Measurements from ENCODE around the gene KCNJ4.

KCNJ4 gene

DNA sequence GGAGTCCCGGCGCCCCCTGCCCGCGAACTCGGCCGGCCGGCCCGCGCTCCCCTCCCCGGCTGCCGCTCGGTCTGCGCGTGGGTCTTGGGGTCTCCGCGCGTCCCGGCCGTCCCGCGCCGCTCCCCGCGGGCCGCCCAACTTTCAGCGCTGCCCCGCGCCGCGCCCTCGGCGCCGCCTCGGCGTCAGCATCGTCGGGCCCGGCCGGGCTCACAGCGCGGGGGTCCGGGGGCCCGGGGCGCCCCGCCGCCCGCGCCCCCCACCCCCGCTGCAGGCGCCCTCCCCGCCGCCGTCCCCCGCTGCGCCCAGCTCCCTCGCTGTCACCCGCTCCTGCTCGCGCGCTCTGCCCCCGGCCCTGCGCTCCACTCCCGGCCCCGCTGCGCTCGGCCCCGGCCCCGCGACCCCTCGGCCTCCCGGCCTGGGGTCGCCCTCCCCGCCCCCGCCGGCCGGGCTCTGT is at the start of gene KCNJ4:
Gene KCNJ4 (minus strand): TSS at position 124 of the 454 bp plus-strand sequence. CDS start 27,067 bp downstream, outside the sequence.
- no peak for DNase-seq (ENCODE audit: low read depth in 3 of 3)

DNA sequence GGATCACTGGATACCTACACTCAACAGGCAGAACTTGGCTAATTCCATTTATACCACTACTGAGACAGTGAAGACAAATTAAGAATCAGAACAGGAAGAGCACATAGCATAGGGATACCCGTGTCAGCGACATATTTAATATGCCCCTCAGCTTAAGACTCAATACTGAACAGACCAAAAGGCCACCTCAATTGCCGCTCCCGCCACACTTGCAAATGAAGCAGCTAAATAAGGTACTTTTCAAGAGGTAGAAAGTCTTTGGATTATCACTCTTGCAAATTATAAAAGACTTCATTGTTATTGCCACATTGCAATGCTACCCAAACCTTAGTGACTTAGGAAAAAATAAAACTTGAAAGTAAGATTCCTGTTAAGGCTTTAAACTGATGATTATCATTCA is 48.0 kb upstream of the KCNJ4 start:
- DNase-seq (ENCODE audit: low read depth in 3 of 3) = no peak

DNA sequence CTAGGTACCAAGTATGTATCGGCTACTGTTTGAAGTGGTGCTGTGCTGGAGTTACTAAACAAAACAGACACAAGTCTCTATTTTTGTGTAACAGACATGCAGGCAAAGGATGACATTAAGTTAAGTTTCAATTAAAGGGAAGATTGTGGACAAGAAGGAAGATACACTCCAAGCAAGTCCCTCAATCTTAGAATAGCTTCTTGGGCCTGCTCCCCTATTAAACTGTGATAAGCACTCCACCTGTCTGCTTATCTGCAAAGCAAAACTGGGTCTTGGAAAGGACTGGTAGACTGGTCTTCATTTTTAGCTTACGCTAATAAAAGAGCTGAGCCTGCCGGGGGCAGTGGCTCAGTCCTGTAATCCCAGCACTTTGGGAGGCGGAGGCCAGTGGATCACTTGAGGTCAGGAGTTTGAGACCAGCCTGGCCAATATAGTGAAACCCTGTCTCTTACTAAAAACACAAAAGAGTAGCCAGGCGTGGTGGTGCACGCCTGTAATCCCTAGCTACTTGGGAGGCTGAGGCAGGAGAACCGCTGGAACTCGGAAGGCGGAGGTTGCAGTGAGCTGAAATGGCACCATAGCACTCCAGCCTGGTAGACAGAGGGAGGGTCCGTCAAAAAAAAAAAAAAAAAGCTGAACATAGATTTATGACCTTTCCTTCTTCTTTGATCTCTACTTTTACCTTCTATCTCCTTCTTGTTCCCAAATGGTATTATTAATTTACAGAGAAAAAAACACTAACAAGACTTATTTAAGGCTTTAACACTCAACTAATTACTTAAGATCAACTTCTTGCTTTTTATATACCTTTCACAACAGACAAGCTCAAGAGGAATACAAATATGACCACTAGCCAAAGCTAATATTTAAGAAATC is 47.0 kb upstream of the KCNJ4 start:
- DNase-seq (ENCODE audit: low read depth in 3 of 3) = no peak

DNA sequence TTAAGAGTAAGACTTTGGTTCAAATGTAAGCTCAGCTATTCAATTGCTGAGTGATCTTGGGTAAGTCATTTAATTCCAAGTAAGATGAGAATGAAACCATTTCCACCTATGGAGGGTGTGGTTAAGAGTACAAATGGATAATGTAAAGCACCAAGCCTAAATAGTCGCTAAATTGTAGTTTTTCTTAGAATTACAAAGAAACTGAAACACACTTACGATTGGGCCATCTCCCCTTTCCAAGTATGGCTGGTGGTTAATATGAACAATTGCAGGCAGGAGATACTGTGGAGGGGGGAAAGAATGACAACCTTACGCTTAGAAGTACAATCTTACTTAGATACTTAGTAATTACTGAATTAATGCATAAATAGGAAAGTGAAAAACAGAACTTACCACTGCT is 42.9 kb upstream of the KCNJ4 start:
- DNase-seq (ENCODE audit: low read depth in 3 of 3) = no peak

DNA sequence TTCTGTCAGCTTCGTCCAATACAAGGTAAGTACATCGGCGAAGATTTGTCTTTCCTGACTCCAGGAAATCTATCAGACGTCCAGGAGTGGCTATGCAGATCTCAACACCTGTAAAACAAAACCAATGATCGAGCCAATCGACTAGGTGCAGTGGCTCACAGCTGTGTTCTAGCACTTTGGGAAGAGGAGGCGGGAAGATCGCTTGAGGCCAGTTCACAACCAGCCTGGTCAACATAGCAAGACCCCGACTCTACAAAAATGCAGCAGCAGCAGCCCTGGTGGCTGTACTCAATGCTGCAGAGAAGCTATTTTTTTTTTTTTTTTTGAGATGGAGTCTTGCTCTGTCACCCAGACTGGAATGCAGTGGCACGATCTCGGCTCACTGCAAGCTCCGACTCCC is 39.9 kb upstream of the KCNJ4 start:
- no peak for DNase-seq (ENCODE audit: low read depth in 3 of 3)

DNA sequence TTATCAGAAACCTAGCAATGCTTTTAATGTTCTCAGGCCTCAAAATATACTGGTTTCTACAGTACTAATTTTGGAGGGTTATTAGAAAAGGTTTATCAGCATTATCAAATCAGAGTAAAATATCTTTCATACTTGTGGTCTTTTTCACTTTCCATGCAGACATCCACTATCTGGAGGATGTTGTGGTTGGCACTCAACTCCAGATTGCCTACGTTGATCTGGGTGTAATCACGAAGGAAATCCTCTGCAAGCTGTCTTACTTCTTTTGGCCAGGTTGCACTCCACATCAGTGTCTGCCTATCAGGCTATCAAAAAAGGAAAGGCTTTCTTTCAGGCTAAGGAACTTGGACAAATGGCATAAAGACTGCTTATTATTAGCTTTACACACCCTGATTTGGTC is 39.5 kb upstream of the KCNJ4 start:
- DNase-seq (ENCODE audit: low read depth in 3 of 3) = no peak

DNA sequence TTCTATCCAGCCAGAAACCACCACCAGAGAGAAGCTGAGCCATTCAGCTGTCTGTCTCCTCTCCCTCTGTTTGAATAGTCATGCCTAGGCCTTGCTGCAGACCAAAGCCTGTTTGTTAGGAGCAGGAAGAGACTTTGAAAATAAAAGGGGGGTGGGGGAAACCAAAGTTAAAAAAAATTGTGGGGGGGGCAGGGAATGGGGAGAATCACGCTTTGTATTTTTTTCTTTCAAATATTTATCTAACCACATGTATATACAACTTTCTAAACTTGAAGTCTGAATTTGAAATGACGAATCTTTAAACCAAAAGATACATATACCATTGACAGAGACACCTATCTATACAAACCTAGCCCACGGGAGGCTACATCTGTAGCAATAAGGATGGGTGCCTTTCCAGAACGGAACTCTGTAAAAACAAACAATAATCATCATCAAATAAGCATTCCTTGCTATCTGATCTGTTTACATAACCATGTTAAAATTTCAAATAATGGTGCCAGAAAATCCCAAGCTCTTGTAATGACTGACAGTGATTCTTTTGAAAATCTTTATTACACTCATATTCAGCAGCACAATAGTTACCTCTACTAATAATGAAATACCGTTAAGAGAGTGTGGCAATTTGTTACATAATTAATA is 36.8 kb upstream of the KCNJ4 start:
- DNase-seq (ENCODE audit: low read depth in 3 of 3) = no peak

DNA sequence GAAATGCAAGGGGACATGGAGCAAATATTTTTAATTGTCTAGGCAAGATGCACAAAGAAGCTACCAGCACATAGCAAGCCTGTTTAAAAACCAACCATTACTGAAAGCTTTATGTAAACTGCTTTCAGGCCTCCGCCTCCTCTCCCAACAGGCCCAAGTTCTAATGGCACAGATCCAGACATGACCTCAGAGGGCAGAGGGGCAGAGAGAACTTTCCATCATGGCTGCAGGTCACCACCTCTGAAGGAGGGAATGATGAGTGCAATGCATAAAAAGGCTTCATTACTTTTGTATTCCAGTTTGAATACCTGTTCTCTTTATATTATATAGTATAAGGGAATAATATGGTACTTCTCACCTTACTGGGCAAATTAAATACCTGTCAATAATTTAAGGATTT is 35.9 kb upstream of the KCNJ4 start:
- no peak for DNase-seq (ENCODE audit: low read depth in 3 of 3)

DNA sequence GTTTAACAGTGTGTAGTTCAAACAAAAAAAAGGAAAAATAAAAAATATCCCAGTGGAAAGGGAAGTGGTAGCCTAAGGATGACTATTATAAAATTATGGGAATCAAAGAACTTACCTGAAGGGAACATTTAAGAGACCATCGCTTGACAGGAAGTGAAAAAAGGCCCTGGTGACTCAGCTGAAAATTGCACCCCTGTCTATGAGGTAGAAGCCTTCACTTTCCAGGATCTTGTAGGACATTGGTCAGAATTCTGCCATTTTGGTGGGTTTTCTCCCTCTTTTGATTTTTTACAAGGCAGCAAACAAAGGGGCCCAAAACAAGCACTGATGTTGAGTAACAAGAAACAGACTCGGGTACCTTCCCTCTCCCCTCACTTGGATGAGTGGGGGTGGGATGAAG is 35.5 kb upstream of the KCNJ4 start:
- no peak for DNase-seq (ENCODE audit: low read depth in 3 of 3)

DNA sequence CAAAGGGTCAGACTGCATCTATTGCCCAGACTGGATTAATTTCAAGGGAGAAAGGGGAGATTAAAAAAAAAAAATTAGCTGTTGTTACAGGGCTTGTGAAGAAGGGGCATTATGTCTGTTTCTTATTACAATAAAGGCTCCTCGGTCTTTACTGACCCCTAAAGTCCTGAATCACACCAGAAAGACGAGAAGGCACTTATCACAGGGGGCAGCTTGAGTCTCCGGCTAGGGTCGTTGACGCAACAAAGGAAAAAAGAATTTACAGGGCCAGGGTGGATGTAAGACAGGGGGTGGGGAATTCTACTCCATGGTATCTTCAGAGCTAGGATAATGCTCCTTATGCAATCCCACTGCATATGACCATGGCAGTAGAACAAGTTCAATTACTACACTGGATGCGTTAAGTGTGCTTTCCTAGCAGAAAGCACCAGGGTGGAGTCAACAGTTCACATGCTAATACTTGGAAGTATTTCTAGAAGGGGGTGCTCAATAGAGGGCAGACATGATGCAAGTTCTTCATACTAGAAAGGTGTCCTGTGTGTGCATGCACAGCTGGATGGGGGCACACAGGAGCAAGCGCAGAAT is 34.7 kb upstream of the KCNJ4 start:
- DNase-seq (ENCODE audit: low read depth in 3 of 3) = no peak

DNA sequence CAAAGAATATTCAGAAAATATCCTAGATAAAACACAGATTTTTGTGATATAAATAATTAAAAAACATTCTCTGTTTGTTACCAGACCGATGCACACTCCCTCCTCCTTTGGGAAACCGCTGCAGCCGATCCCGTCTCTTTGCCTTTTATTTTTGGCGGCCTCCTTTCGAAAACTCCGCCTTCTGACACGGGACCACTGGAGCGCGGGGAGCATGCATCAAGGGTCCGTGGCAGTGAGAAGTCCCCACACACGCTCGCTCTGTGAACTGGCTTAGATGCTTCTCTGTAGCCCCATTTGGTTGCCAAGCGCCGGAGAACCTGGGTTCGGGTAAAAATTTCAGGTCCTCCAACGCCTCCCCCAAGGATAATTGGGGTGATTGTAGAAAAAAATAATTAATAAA is 34.1 kb upstream of the KCNJ4 start:
- no peak for DNase-seq (ENCODE audit: low read depth in 3 of 3)

DNA sequence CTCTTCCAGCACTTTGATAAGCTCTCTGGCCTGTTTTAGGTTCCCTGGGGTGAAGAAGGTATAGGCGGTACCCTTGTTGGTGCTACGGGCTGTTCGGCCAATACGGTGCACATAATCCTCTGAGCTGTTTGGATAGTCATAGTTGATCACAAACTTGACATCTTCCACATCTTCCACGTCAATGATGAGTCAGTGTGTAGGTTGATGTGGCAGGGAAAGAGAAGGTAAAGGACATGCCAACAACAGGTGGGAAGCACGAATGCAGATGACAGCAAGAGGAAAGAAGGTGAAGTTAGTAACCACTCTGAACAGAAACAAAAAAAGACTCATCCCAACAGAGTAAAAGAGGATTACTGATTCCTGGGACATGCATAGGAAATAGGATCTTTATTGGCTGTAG is 32.9 kb upstream of the KCNJ4 start:
- no peak for DNase-seq (ENCODE audit: low read depth in 3 of 3)

DNA sequence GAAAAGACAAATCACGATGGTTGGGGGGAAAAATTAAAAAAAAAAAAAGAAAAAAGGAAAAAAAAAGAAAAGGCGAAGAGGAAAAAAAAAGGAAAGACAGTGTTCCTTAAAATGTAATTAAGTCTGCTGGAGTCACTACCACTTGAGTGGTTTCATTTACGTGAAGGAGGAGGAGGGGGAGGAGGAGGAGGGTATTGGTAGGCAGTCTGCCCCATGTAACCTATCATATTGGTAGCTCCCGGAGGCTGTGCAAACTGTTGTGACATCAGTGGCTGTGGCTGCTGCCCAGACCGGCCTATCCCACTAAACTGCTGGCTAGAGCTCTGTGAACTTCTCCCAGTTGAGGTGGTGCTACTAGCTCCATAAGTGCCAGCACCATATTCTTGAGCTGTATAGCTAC is 30.8 kb upstream of the KCNJ4 start:
- DNase-seq (ENCODE audit: low read depth in 3 of 3) = no peak

DNA sequence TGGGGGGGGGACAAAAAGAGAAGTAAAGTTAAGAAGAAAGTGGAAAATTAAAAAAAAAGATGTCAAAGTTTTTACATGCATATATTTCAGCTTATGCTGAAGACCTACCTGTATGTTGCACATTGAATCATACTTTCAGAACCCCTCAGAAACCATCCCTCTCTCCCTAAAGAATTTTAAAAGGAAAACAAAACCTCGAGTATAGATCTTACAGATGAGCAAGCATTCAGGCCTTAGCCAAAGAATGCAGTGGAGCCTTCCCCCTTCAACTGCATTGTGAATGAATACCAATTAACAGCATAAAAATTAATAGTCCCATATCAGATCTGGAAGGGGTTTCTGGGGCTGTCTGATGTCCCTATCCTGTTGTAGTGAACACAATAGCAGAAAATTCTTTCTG is 29.2 kb upstream of the KCNJ4 start:
- no peak for DNase-seq (ENCODE audit: low read depth in 3 of 3)

DNA sequence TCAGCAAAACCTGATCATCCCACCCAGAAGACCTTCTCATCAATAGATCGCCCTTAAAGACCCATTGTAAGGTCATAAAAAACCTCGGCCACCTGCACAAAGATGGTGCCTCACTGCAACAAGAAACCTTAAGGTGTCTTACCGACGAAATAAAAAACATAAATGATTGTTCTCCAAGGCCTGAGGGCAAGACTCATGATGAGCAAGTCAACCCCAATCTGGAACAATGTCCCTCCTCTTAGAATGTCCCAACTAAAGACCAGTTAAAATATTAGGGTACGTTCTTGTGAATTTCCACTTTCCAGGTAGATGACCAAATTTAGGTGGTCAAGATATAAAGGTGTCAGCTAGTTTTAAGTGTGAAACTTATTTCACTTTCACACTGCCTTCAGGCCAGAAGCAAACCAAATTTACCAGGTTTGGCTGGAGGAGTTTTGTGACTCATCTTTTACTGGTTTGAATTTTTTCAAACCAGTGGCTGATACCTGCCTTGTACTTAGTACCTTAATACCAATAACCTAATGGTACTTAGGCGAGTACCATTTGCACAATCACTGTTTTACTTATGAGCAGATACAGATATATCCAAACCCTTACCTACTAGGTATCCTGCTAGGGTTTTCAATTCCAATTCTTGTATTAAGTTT is 27.8 kb upstream of the KCNJ4 start:
- no peak for DNase-seq (ENCODE audit: low read depth in 3 of 3)

DNA sequence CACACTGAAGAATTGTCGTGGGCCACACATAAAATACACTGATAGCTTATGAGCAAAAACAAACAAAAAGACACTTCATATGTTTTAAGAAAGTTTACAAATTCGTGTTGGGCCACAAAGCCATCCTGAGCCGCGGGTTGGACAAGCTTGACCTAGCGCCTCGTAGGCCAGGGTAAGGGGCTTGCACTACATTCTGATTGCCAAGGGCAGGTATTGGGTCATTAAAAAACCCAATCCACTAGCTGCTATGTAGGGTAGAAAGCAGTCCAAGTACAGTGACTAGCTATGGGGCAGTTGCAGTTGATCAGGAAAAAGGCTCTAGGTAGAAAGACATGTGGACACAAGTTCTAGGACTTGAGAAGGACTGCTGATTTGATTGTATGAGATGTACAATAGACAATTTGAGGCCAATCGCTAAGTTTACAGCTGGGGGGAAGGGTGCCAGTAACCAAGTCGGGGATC is 26.9 kb upstream of the KCNJ4 start:
- no peak for DNase-seq (ENCODE audit: low read depth in 3 of 3)

DNA sequence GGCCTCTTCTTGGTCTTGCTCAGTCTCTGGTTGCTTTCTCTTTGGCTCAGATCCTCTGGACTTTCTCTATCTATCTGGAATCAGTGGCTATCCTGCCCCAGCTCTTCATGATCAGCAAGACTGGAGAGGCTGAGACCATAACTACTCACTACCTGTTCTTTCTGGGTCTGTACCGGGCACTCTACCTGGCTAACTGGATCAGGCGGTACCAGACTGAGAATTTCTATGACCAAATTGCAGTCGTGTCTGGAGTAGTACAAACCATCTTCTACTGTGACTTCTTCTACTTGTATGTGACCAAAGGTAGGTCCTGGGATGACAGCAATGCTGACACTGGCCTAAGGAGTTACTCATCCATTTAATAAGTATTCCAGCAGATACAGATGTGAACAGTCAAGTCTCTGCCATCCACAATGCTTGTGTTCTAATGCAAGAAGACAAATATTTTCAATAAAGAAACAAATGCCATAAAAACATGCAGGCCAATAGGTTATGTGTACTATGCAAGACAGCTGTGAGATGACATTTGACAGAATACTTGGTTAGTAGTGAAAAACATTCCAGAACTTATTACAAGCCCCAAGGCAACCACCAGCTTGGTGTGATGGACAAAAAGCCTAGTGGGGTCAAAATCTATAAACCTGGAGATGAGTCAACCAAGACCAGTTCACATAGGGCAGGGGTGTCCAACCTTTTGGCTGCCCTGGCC is 26.3 kb upstream of the KCNJ4 start:
- DNase-seq (ENCODE audit: low read depth in 3 of 3) = no peak

DNA sequence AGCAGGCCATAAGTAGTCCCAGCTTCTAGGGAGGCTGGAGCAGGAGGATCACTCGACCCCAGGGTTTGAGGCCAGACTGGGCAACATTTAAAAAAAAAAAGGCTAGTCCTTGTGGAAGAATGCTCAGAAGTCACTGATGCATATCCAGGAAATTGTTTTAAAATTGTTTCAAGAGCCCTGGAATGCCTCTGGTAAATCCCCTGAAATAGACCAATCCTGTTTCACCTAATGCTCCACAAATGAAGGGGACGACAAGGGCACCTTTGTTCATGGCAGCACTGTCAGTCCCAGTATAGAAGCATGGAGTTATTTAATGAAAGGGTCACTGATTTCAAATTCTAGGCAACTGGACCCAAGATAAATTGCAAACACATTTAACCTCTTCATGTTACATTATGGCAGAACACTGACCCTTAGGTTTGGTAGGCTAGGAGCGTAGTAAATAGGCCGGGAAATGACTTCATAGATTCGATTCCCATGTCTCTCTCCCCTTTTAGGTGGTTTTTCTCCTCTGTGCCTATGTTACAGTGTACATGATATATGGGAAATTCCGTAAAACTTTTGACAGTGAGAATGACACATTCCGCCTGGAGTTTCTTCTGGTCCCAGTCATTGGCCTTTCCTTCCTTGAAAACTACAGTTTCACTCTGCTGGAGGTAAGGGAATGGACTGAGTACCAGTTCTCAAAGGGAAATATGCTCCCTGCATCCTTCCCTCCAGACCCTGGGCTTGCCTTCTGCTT is 24.3 kb upstream of the KCNJ4 start:
- no peak for DNase-seq (ENCODE audit: low read depth in 3 of 3)

DNA sequence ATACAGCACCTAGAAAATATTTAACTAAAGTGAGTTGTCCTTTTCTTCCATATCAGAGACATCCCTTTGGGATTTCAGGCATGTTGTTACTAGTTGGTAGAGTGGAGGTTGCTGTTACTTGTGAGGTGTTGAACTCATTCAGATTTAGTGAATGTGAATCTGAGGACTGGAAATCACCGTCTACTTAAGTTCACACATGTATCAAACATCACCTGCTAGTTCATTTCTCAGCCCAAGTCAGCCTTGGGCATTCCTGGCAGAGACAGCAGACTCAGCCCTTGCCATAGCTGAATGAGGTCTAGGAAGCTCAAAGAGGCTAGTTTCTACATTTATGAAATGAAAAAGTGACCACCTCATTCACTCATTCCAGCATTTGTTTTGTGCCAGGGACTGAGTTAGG is 22.6 kb upstream of the KCNJ4 start:
- DNase-seq (ENCODE audit: low read depth in 3 of 3) = no peak

DNA sequence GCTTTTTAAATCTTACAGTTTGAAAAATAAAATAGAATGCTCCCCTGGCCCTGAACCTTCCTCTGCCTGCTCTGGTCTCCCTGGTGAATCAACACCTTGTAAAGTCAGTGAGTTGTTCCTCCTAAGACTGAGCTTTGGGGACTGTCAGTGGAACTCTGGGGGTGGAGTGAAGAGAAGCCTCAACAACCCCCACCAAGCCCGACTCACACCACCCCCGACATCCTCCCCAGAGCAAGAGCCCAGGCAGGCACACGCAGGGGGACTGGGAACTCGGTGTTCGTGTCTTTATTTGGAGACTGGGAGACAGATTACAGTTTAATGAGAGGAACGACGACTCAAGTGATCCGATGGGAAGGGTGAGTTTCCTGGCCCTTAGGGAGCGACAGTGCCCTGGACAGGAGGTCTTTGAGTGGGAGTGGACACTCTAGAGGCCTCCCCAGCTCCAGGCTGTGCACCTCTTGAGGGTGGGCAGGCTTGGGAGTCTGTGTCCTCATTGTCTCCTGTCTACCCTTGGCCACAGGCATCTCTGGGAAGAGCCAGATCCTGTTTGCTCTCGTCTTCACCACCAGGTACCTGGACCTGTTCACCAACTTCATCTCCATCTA is 19.1 kb upstream of the KCNJ4 start:
- no peak for DNase-seq (ENCODE audit: low read depth in 3 of 3)

DNA sequence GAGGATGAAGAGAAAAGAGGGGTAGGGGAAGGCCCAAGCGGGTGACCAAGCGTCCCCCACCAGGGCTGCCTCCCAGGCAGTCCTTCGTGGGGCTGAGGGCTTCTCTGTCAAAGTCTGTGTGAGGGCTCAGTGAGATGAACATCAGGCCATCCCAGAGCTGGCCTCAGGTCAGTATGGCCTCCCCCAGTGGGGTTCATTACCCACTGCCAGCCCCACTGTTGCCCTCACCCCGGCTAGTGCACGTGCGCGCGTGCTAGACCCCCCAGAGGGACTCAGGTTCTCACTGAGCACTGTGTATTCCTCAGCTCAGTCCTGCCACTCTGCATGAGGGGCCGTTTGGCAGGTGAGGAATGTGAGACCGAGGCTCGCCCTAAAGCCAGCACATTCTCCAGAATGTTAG is 16.2 kb upstream of the KCNJ4 start:
- no peak for DNase-seq (ENCODE audit: low read depth in 3 of 3)

Measured in stimulated activated CD4-positive, alpha-beta T cell treated with anti-CD3 and anti-CD28 coated beads, TNF-alpha, amount 100 ng/mL, for 48 hours (primary cell).